ENCODE measurements around the gene MESD.

GRCh38 chr15:81006124-81006523 lies 16.5 kb upstream of the MESD start:
- TF ChIP-seq, protein P1, sequence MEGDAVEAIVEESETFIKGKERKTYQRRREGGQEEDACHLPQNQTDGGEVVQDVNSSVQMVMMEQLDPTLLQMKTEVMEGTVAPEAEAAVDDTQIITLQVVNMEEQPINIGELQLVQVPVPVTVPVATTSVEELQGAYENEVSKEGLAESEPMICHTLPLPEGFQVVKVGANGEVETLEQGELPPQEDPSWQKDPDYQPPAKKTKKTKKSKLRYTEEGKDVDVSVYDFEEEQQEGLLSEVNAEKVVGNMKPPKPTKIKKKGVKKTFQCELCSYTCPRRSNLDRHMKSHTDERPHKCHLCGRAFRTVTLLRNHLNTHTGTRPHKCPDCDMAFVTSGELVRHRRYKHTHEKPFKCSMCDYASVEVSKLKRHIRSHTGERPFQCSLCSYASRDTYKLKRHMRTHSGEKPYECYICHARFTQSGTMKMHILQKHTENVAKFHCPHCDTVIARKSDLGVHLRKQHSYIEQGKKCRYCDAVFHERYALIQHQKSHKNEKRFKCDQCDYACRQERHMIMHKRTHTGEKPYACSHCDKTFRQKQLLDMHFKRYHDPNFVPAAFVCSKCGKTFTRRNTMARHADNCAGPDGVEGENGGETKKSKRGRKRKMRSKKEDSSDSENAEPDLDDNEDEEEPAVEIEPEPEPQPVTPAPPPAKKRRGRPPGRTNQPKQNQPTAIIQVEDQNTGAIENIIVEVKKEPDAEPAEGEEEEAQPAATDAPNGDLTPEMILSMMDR (IDR thresholded peaks at IDR 0.05), result no peak
- TF ChIP-seq POLR2A (IDR thresholded peaks at IDR 0.05) (no peak), EP300 (IDR thresholded peaks at IDR 0.05) (no peak)
